Lower leg skin (tissue), 3 donors: Measurements from ENCODE around the gene TLK1.

Source experiments
- POLR2A ChIP-seq, 2 donors: fragments of 450-650 bp; IDR thresholded peaks; one replicate each; pipeline ENCODE4 v1.6.1; 2016 to 2017; ENCODE audit warnings: antibody characterized with exemption in 2 of 2, mild to moderate bottlenecking in 1 of 2, moderate library complexity in 1 of 2
- TF ChIP-seq, protein P1 (sequence below), 3 donors: fragments of 450-650 bp; IDR thresholded peaks; one replicate each; pipeline ENCODE4 v1.5.1; 2016; ENCODE audit warnings: antibody characterized with exemption in 3 of 3, mild to moderate bottlenecking in 3 of 3, moderate library complexity in 2 of 3

DNA sequence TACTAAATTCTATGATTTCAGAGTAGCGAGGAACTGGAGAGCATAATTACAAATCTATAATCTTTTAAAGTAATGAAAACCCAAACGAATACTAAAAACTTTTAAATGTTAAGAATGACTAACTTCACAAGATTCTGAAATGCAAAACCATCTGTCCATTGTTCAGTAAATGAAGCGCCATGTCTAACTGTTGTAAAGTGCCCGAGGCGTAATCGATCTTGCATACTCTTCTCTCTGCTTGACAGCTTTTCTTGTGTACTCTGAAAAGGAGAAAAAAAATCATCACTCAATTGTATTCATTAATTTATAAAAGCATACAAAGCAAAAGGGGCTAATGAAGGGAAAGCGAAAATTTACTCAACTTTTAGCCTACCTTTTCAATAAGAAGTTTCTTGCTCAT, 111.0 kb downstream of the TLK1 start:
- TF ChIP-seq, protein P1, sequence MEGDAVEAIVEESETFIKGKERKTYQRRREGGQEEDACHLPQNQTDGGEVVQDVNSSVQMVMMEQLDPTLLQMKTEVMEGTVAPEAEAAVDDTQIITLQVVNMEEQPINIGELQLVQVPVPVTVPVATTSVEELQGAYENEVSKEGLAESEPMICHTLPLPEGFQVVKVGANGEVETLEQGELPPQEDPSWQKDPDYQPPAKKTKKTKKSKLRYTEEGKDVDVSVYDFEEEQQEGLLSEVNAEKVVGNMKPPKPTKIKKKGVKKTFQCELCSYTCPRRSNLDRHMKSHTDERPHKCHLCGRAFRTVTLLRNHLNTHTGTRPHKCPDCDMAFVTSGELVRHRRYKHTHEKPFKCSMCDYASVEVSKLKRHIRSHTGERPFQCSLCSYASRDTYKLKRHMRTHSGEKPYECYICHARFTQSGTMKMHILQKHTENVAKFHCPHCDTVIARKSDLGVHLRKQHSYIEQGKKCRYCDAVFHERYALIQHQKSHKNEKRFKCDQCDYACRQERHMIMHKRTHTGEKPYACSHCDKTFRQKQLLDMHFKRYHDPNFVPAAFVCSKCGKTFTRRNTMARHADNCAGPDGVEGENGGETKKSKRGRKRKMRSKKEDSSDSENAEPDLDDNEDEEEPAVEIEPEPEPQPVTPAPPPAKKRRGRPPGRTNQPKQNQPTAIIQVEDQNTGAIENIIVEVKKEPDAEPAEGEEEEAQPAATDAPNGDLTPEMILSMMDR (IDR thresholded peaks at IDR 0.05): no peak
- no peak for TF ChIP-seq POLR2A (IDR thresholded peaks at IDR 0.05)
